ENCODE data around the gene CRB2.

Gene CRB2

GRCh38 chr9:123380852-123381705 is 25.1 kb downstream of the CRB2 start:
- DNase-seq (ENCODE audit: low read depth): no peak
- H3K4me3 ChIP-seq (ENCODE audit: control insufficient read depth, low read depth, low read length): no peak overlapping the region
- no peak for TF ChIP-seq CTCF (conservative IDR thresholded peaks at IDR 0.05; ENCODE audit: control insufficient read depth, insufficient read depth, low read depth, low read length)

GRCh38 chr9:123382653-123383511 is 26.9 kb downstream of the CRB2 start:
- DNase-seq (ENCODE audit: low read depth): no peak
- TF ChIP-seq CTCF (conservative IDR thresholded peaks at IDR 0.05; ENCODE audit: control insufficient read depth, insufficient read depth, low read depth, low read length): no peak

GRCh38 chr9:123383512-123384170 is 27.6 kb downstream of the CRB2 start:
- no peak overlapping the region for H3K4me3 ChIP-seq (ENCODE audit: control insufficient read depth, low read depth, low read length)
- no peak for TF ChIP-seq CTCF (conservative IDR thresholded peaks at IDR 0.05; ENCODE audit: control insufficient read depth, insufficient read depth, low read depth, low read length)
- DNase-seq (ENCODE audit: low read depth): no peak

More at GRCh38 chr9:123382653-123383511, 26.9 kb downstream of the CRB2 start:
- H3K4me3 ChIP-seq (ENCODE audit: control insufficient read depth, low read depth, low read length): no peak overlapping the region

- no peak overlapping the region for H3K4me3 ChIP-seq (ENCODE audit: control insufficient read depth, low read depth, low read length)
- no peak for TF ChIP-seq CTCF (conservative IDR thresholded peaks at IDR 0.05; ENCODE audit: control insufficient read depth, insufficient read depth, low read depth, low read length)
- DNase-seq (ENCODE audit: low read depth): no peak
Measured at GRCh38 chr9:123387686-123388085, 31.7 kb downstream of the CRB2 start.

- TF ChIP-seq CTCF (conservative IDR thresholded peaks at IDR 0.05; ENCODE audit: control insufficient read depth, insufficient read depth, low read depth, low read length): no peak
- no peak overlapping the region for H3K4me3 ChIP-seq (ENCODE audit: control insufficient read depth, low read depth, low read length)
- no peak for DNase-seq (ENCODE audit: low read depth)
Measured at GRCh38 chr9:123389070-123389469, 33.1 kb downstream of the CRB2 start.

GRCh38 chr9:123389698-123390097 is 33.7 kb downstream of the CRB2 start:
- no peak for DNase-seq (ENCODE audit: low read depth)
- TF ChIP-seq CTCF (conservative IDR thresholded peaks at IDR 0.05; ENCODE audit: control insufficient read depth, insufficient read depth, low read depth, low read length): no peak
- no peak overlapping the region for H3K4me3 ChIP-seq (ENCODE audit: control insufficient read depth, low read depth, low read length)

All from fibroblast of mammary gland (primary cell).